Nucleus accumbens (tissue), 56 donors: ENCODE results near the gene YOD1.

Experiments used
- DNase-seq, 56 donors: peaks; one replicate each; lab custom pipeline; 2025; lab: John Stamatoyannopoulos, UW

Gene YOD1

DNA sequence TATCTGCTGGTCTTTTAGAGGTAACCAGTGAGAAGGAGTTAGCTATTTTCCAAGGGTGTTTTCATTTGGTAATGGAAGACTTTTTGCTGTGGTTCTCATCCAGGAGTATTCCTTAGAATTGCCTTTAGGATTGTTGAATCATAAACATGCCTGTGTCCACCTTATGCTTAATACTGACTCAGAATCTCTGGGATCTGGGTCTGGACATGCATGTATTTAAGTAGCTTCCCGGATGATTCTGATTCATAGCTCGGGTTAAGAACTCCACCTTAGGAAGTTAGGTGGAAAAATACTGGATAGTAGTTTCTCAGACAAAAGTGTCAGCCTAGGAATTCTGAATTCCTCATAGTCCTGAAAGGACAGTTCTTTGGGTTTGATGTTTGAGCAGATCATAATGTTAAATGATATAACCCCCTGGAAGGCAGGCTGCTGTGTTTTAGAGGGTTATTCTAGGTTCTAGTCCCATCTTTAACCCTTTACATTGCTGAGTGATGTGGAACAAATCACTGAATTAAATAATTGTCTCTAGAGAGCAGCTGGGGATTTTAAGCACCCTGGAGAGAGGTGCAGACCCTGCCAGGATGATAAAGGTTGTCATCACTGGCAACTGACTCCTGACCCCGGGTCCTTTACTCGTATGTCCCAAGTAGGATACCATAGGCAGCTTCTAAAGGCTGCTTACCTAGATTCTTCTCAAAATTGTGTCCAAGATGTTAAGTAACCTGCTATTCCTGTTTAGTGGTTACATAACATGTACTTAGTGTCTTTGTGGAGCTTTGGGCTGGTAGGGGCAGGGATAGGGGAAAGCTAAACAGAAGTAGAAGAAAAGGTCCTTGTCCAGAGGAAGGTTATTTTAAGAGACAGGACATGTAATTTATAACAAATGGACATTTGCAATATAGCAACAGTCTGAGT is 23.2 kb upstream of the YOD1 start:
- DNase-seq: no peak

DNA sequence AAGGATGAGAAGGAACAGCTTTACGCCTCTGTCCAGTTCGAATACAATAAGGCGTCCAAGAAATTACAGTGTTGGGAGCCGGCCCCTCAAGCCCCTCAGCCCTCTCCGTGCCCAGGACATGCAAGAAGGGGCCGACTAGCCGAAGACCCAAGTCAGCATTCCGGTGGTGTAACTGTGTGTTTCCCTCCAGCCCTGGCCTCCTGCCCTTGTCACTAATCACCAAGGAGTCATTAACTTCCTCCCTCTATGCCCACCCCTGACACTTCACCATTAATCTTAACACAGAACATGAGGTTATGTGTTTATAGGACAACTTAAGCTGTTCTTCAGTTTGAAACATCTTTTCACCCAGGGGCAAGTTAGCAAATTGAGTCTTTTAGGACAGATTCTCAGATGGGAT is 21.2 kb upstream of the YOD1 start:
- no peak for DNase-seq

DNA sequence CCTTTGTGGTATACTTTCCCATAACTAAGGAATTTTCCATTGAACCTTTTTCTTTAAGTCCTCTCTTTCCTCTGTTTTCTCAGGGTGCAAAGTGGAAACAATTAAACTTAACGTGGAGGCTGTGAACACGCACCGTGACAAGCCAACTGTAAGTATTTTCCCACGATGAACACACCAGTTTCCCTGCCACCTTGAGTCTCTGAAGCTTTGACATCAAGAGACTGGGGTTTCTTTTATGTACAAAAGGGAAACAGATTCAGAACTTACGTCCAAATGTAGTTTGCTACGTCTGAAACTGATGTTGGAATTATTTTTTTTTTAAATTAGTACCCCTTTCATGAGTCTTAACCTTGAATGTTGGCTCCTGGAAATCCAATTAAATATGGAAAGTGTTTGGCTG is 20.4 kb upstream of the YOD1 start:
- no peak for DNase-seq

DNA sequence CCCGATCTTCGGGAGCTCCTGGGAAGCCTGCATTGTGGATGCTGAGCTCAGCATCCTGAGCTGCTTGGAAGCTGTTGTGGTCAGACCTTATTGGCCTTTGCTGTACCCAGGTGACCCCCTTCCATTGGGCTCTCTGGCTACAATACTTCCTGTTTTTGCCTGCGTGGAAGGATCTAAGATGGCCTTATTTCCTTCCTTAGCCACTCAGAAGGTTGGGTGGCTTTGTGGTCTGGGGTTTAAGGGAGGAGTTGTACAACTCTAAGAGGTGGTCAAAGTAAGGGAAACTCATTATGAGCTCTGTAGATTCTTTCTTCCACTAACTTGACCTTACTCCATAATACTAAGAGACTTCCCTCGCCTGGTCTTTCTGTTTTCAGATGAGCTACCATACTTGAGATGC is 19.8 kb upstream of the YOD1 start:
- DNase-seq: no peak

DNA sequence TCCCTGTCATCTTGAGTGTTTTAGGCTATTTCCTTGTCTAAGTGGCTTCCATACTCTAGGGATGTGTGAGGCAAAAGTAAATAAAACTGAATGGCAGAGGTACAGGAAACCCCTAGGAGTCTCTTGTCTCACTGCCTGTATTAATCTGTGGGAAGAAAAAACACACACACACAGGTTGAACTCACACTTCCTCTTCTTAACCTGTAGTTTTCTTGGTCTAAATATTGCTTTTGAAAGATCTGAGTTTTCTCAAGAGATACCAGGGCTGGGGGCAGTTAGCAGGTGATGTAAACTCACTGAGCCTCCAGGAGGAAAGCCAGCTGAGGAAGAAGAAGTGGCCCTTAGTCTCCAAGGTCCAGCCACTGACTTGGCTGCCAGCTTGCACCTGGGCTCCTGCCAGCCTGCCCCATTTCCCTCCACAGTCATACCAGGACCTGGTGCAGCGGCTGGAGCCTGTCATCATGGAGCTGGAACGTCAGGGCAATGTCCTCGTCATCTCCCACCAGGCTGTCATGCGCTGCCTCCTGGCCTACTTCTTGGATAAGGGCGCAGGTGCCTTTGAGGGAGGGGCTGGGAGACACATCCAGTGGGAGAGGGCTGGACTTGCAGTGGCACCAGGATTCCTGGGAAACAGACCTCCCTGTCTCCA is 19.0 kb upstream of the YOD1 start:
- peak in 4 of 56 donors; percentile 8 to 61 (median 11) for DNase-seq

DNA sequence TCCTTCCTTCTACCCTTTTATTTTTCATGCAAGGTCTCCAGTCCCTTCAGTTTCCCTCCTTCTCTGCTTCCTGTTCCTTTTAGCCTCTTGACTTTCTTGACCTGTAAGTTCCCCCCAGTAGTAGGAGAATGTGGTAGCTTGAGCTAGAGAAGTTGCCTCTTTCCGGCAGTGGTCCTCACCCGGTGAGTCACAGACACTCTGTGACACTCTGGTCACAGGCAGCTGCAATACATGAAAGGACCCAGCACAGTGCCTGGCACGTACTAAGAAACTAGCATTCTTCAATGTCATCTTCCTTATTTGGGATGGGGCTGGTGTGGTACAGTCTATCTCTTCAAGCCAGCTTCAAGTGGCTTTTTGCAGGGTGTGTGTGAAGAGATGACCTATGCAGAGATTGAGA is 18.1 kb upstream of the YOD1 start:
- no peak for DNase-seq

DNA sequence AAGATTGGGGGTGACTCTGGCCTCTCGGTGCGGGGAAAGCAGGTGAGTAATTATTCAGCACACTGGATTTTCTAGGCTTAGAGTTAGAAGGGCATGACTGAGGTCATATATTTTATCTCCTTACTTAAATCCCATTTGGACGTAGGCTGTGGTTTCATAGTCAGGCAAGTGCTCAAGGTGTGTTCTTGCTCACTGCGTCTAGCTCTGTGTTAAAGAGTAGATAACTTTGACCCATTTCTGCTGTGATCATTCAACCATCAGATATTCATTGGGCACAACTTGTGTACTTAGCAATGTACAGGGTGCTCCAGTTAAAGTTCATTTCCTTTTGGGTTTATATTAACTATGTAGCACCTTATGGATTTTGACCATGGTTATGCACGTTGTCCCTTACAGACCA is 16.7 kb upstream of the YOD1 start:
- DNase-seq: no peak

DNA sequence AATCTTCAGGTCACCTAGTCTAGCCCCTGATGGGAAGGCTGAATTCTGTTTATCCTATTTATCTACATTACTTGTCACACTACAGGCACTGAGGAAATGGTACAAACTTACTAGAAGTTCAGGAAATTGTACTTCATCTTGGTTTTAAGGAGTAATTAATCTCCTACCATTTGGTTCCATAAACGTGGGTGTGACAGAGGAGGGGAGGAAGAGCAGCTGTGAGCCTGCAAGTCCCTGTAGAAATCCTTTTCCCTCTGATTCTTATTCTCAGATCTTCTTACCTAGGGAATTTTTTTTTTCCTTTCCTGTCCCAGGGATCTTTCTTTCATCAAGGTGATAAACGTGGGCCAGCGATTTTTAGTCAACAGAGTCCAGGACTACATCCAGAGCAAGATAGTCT is 16.2 kb upstream of the YOD1 start:
- no peak for DNase-seq

DNA sequence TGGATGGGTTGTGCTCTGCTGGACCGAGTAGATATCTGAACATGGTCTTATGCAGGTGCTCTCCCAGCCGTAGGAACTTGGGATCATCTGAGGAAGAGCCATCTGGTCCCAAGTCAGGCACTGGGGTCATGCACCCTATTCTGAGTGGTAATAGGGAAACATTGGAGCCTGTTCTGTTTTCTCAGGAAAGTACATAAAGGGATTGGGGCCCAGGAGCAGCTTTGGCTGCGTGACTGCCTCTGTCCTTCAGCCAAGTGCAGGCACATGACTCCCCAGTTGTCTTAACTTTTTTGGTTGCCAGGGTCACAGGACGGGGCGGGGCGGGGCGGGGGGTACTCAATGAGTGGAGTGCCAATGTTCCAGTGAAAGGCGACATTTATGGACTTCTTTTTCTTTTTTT is 13.6 kb upstream of the YOD1 start:
- peak in 16 of 56 donors; percentile 10 to 57 (median 24) for DNase-seq

DNA sequence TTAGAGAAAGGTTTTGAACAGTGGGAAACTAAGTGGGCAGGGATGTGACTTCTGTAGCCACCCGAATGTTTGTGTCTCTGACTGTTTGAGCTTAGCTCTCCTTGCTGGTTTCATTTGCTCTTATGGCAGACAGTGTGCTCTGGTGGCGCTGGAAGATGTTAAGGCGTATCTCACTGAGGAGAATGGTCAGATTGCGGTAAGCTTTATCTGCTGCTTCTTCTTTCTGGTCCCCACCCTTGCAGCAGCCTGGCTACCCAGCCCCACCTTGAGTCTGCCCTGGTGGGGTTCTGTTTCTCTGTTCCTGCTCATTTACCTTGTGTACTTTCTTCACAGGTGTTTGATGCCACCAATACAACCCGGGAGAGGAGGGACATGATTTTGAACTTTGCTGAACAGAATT is 12.0 kb upstream of the YOD1 start:
- DNase-seq: no peak

DNA sequence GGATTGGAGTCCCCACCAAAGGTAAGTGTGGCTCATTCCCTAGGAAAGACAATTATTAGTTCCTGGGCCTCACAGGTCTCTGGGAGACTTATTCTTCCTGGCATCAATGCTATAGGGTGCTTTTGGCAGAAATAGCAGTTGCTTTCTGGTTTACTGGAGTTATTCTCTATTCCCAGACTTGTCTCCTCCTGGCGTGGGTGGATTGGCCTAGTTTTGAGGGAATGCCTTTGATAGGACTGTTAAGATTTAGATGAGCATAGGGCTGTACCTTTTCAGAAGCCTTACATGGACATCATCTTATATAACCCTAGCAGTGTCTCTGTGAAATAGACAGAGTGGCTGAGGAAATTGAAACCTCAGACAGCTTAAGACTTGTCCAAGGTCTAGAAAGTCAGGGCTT is 11.1 kb upstream of the YOD1 start:
- no peak for DNase-seq

DNA sequence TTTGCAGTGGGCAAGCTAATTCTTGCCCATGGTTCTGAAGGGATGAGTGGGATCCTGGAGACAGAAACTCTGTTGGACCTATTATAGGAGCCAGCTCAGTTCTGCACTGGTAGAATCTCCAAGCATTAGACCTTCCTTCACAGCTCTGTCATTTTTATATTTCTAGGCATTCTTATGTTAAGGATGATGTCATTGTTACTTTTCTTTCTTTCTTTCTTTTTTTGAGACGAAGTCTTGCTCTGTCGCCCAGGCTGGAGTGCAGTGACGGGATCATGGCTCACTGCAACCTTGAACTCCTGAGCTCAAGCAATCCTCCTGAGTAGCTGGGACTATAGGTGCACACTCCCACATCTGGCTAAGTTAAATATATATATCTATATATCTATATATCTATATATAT is 9.6 kb upstream of the YOD1 start:
- no peak for DNase-seq

DNA sequence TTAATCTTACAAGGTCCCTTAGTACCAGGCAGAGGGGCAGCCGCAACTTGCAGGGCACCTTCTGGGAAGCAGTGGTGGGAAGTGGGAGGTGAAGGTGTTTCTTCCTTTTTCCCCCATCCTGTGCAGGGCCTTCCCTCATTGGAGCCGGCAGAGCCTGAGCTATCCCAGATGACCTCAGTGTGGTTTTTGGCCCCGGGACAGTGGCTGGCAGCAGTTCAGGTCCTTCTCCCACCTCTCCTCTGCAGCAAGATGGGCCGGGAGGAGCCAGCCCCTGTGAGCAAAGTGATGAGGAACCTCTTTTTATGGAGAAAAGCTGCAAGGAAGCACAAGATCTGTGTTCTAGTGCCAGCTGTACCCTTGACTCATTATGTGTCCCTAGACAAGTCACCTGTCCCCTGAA is 8.9 kb upstream of the YOD1 start:
- no peak for DNase-seq

DNA sequence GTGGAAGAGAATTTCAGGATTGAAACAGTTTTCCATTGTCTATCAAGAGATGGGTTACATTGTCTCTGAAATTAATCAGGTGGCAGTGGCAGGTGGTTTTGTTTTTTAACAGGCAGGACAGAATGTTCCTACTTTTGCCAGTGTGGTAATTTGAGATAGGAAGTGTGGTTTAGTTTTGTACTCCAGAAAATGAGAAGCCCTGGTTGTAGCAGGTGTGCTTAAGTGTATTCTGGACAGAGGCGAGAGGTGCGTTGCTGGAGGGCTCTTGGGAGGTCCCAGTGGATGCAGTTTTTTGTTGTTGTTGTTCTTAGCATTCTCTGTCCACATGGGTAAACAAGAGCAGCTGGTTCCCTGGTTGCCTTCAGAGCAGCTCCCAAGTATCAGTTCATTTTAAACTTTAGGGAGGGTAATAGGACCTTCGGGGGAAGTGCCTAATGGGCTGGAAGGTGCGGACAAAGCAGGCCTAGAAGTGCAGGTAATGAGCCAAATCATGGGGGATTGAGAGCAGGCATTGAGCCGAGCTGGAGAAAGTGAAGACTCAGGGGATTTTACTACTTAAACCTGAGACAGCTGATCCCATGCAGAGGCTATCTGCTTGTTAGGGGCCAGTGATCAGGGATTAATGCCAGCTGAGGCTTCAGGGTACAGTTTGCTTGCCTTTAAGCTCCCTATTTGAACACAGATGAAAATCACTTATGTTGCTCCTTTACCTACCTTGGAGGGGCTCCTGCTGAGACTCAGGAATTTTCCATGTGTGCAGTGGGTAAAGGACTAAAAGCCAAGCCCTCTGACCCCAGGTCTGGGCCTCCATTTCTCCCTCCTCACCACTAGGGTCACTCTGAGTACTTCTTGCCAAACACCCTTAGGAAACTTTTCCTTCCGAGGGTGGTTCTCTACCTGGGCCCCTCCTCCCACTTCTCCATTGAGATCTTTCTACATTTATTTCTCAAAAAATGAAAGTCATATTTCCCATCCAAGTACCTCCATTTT is 8.2 kb upstream of the YOD1 start:
- DNase-seq: no peak

DNA sequence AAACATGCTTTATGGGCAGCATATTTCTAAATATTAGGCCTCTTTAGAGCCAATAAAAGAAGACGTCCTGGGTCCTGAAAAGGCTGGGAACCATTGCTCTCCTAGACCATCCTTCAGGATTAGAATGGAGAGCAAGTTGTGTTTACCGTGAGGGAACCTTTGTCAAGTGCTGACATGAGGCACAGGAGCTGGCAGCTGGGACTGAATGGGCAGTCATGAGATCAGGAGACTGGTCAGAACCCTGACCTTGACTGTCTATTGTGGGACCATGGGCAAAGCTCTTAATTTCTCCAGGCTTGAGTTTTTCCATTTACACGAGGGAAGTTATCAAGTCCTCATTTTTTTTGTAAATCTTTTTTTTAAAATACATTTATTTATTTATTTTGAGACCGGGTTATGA is 7.2 kb upstream of the YOD1 start:
- DNase-seq: no peak

DNA sequence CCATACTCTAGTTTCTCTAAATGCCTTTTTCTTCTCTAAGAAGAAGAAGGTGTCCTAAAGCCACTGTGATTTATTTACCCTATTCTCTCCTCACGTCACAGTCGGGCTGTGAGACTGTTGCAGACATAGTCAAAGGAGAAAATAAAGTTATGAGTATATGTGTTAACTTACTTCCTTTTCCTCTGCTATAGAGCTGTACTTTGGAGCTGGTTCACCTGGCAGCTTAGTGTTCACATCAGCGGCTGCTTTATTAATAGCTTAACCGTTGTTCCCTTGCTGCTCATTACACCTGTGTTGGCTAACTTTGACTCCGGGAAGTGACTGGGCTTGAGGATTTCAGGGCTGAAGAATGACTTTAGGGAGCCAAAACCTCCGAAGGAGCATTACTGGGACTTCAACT is 5.7 kb upstream of the YOD1 start:
- DNase-seq: no peak

DNA sequence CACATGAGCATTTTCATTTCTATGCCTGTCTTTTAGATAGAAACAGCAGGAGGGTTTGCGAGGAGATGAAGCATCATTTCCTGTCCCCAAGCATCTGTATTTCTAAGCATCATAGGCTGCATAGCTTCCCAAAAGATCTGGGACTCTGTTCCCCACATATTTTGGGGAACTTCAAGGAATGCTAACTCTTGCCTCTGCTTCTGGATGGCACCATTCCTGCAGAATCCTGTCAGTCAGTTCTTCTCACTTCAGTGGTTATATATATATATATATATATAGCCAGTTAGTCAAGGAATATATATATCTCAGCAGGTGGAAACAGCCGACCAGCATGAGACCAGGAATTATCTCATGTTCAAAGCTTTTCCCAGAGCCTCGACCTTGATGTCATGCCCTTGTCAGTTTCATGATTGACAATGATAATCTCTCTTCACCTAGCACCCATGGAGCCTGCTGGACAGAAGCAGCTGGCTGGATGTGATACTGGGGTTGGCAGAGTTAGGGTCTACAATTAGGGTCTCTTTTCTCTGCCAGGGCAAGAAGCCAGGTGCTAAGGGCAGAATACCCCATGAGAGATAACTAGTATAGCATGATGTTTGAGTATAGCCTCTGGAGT is 4.5 kb upstream of the YOD1 start:
- DNase-seq: no peak

DNA sequence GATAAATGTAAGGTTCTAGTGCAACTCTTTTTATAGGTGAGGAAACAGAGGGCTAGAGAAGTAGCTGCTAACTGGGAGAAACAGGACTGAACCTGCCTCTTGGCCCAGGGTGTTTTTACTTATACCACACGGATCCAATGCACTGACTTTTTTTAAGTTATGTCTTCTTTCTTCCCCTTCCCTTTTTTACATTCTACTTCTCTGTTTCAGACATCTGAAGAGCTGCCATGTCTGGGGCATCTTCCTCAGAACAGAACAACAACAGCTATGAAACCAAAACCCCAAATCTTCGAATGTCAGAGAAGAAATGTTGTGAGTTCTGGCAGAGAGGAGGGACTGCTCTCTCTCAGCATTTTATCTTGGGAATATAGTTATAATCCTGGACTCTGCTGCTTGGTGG is 3.5 kb upstream of the YOD1 start:
- no peak for DNase-seq

DNA sequence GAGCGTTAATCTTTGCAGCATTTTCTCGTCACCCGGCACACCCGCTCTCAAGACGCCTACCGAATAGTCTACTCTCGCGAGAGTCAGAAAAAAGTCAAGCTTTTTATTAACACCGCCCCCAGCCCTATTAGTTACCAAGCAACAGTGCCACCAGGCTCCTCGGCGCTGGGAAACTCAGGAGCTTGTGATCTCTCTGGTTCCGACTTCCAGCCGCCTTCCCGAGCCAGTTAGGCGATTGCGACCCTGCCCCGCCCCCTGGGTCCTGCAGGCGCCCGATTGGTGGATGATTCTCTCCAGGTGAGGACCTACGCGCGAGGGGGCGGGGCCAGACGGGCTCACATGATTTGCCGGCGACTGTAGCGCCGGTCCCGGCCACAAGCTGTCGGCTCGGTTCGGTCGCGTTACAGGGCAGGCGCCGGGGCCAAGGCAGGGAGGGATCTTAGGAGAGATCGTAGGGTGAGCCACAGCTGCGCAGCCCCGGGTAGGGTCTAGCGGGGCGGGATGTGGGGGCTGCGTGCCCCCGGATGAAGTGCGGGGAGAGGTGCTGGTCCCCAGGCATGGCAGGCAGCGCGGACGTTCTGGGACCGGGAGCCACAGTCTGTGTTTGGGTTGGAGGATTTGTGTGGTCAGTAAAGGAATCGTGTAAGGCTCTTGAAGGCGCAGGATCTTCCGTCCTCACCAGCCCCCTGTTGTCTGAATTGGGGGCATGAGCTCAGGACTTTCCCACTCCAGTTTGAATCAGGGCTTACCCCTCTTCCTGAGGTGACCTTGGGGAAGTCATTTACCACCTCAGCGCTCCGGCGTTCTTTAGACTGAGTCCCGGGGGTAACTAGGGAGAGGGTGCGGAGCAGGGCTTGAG is 2.1 kb upstream of the YOD1 start, which contains the start of gene PFKFB2:
PFKFB2 (plus strand) TSS at position 365 of the 859 bp plus-strand sequence. CDS start 1,443 bp downstream, outside the sequence.
- peak; percentile 59 to 99 (median 96) for DNase-seq
